ENCODE measurements around the gene PPM1J. TPM values are rescaled to one million over a fixed set of nuclear protein-coding genes. Genes with fewer than 3 reads are reported as not detected.

The PPM1J gene
- total and polyA plus RNA-seq, 9 of the 15 experiments (the other 6 are each of a cell fraction or from before 2014, with no cell fraction given), result 0.25 to 10.5 (median 4.2) TPM

GRCh38 chr1:112708489-112708888 is 6.6 kb downstream of the PPM1J start (continued):
- TF ChIP-seq ZNF609 (CRISPR knock-in tag; IDR thresholded peaks at IDR 0.05; ENCODE audit: borderline replicate concordance), result no peak

GRCh38 chr1:112708002-112708448 is 7.1 kb downstream of the PPM1J start:
- POLR2A ChIA-PET, result interaction anchor here (0.6 to 2.4 kb wide), 6 partner anchors 9 to 736 kb away, joined by 3 to 15 read pairs (median 3); partner anchors contain the start of gene LRIG2
- Histone ChIP-seq H3K4me2 (ENCODE audit: insufficient read depth, low read length) (peak overlapping the region; percentile 98), H3K9ac (ENCODE audit: insufficient read depth in 1 of 2, low read depth in 2 of 2, low read length in 2 of 2) (peak overlapping the region in 1 of 2 experiments; percentile 83; a peak in 1 of 4 replicates), H3K27ac (ENCODE audit: extremely low read depth, low read depth, low read length) (no peak overlapping the region), H2AFZ (ENCODE audit: low read depth, low read length) (peak overlapping the region; percentile 91), H3K79me2 (ENCODE audit: control insufficient read depth, insufficient read depth, low read length) (peaks cover 39% of the 10 kb centered on the region), H3K27me3 (ENCODE audit: control insufficient read depth in 2 of 2, insufficient read depth in 2 of 2, low read length in 2 of 2) (no peaks in the 10 kb centered on the region), H3K9me1 (ENCODE audit: control insufficient read depth, insufficient read depth, low read length) (no peaks in the 10 kb centered on the region), H3K4me1 (replicated peaks in 1 of 2; ENCODE audit: control insufficient read depth in 2 of 2, insufficient read depth in 2 of 2, low read length in 2 of 2) (peaks cover 36 to 38% of the 10 kb centered on the region in 2 experiments), H3K9me3 (replicated peaks; ENCODE audit: control insufficient read depth, insufficient read depth, low read depth, low read length) (no peaks in the 10 kb centered on the region), H3K36me3 (ENCODE audit: control insufficient read depth, insufficient read depth, low read length) (peaks cover 17% of the 10 kb centered on the region; the same call in 2 of the 3 replicates), H4K20me1 (replicated peaks; ENCODE audit: control insufficient read depth, insufficient read depth, low read length) (no peaks in the 10 kb centered on the region), H3K4me3 (no peak overlapping the region)
- in situ Hi-C loops (cut with MboI), result loop anchor here (5.0 kb wide), 3 partner anchors 91 to 316 kb away; partner anchors contain the start of genes CAPZA1 and ST7L
- DNase-seq (ENCODE audit: extremely low read depth in 1 of 4, low spot score in 3 of 4) (no peak), FAIRE-seq (no peak), ATAC-seq (no peak)
- CTCF ChIA-PET (ENCODE audit: low intra/inter-chr PET ratio), result interaction anchor here (0.9 to 3.2 kb wide), 4 partner anchors 35 to 338 kb away, joined by 3 to 21 read pairs (median 9); no protein-coding TSS in a partner anchor
- BruUV-seq (replicated peaks), result no TSS peak
- WGBS (ENCODE audit: insufficient coverage, low coverage, missing lambda C conversion rate), result 39% methylated on average over 6 of the region's 6 CpGs
- intact Hi-C loops (cut with micrococcal nuclease), result loop anchor here (10.0 kb wide), 1 partner anchor 243 kb away; no protein-coding TSS in a partner anchor
- no peak for TF ChIP-seq DEAF1 (CRISPR knock-in tag; IDR thresholded peaks at IDR 0.05)
- TF ChIP-seq CC2D1A (IDR thresholded peaks at IDR 0.05), result no peak
- TF ChIP-seq GTF2E2 (tag; IDR thresholded peaks at IDR 0.05), result no peak
- TF ChIP-seq FOXO4 (CRISPR knock-in tag; IDR thresholded peaks at IDR 0.05), result no peak
- TF ChIP-seq HCFC1 (IDR thresholded peaks at IDR 0.05; ENCODE audit: low read depth, low read length), result no peak
- no peak for TF ChIP-seq AFF4 (CRISPR knock-in tag; IDR thresholded peaks at IDR 0.05)
- no peak for TF ChIP-seq SMARCE1 (IDR thresholded peaks at IDR 0.05)
